Measurements from ENCODE around the gene CCNO.

CCNO gene

GRCh38 chr5:55226027-55226933 is 7.1 kb downstream of the CCNO start:
- Histone ChIP-seq H4K91ac (ENCODE audit: low read length) (no peak overlapping the region), H2BK5ac (ENCODE audit: low read depth, low read length, poor library complexity, severe bottlenecking) (no peak overlapping the region), H2BK12ac (ENCODE audit: low read length in 2 of 2) (no peak overlapping the region), H3K79me1 (replicated peaks; ENCODE audit: low read length, poor library complexity, severe bottlenecking) (no peaks in the 10 kb centered on the region), H3K27me3 (ENCODE audit: control insufficient read depth in 1 of 2, insufficient read depth in 1 of 2, low read length in 2 of 2) (peaks cover 96 to 98% of the 10 kb centered on the region in 2 experiments), H4K8ac (ENCODE audit: low read length) (no peak overlapping the region), H2AK5ac (ENCODE audit: low read length, severe bottlenecking) (no peak overlapping the region), H3K4ac (ENCODE audit: low read depth in 1 of 2, low read length in 2 of 2) (no peak overlapping the region), H2AFZ (ENCODE audit: low read depth, low read length) (no peak overlapping the region), H2BK120ac (ENCODE audit: low read depth, low read length) (no peak overlapping the region), H3K9ac (ENCODE audit: low read length) (no peak overlapping the region), H3K9me3 (ENCODE audit: control insufficient read depth, low read length) (no peaks in the 10 kb centered on the region), H2BK15ac (ENCODE audit: low read depth, poor library complexity, severe bottlenecking) (no peak overlapping the region), H3K4me3 (ENCODE audit: insufficient read depth in 1 of 2, low read depth in 1 of 2, low read length in 2 of 2) (peak overlapping the region; percentile 32 to 46), H3K4me1 (ENCODE audit: control insufficient read depth, insufficient read depth, low read depth, low read length) (peaks cover 24% of the 10 kb centered on the region), H3K14ac (ENCODE audit: low read length in 2 of 2) (peak overlapping the region in 1 of 2 experiments; percentile 18), H3K36me3 (ENCODE audit: control insufficient read depth in 1 of 2, insufficient read depth in 2 of 2, low read depth in 1 of 2, low read length in 2 of 2) (no peaks in the 10 kb centered on the region), H3K4me2 (ENCODE audit: low read length, poor library complexity, severe bottlenecking) (peak overlapping the region; percentile 73), H3K23ac (ENCODE audit: low read length in 2 of 2) (peak overlapping the region in 1 of 2 experiments; percentile 27), H3K18ac (ENCODE audit: low read depth in 1 of 2, low read length in 2 of 2) (no peak overlapping the region), H3K27ac (ENCODE audit: low read length, poor library complexity, severe bottlenecking) (no peak overlapping the region)
- WGBS, result 6% methylated on average over 53 of the region's 54 CpGs
- peak; percentile 34 for DNase-seq

DNA sequence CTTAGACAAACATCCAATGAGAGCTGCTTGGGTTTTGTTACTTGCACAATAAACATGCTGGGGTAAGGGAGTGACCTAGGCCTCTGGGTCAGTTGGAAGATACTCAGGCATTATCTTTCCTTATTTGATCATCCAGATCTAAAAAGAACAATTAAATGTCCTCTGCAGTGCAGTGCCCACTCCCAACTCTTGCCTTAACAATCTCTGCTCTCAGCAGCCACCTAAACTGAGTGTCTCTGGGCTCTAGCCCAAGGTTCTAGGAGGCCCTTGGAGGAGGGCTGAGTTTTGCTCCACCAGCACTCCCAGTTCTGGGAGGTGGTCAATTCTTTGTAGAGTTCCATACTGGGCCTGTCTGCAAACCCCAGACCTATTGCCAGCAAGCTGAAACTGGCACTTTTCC is 8.1 kb downstream of the CCNO start:
- Histone ChIP-seq H3K27ac (ENCODE audit: low read length, poor library complexity, severe bottlenecking) (no peak overlapping the region), H2BK120ac (ENCODE audit: low read depth, low read length) (no peak overlapping the region), H2AFZ (ENCODE audit: low read depth, low read length) (no peak overlapping the region), H4K8ac (ENCODE audit: low read length) (no peak overlapping the region), H3K36me3 (ENCODE audit: control insufficient read depth in 1 of 2, insufficient read depth in 2 of 2, low read depth in 1 of 2, low read length in 2 of 2) (peaks cover 0 to under 1% of the 10 kb centered on the region in 2 experiments), H3K4me2 (ENCODE audit: low read length, poor library complexity, severe bottlenecking) (no peak overlapping the region), H2AK5ac (ENCODE audit: low read length, severe bottlenecking) (no peak overlapping the region), H2BK12ac (ENCODE audit: low read length in 2 of 2) (no peak overlapping the region), H3K4me1 (ENCODE audit: control insufficient read depth, insufficient read depth, low read depth, low read length) (peaks cover 29% of the 10 kb centered on the region), H2BK5ac (ENCODE audit: low read depth, low read length, poor library complexity, severe bottlenecking) (no peak overlapping the region), H3K4me3 (ENCODE audit: insufficient read depth in 1 of 2, low read depth in 1 of 2, low read length in 2 of 2) (no peak overlapping the region), H3K27me3 (ENCODE audit: control insufficient read depth in 1 of 2, insufficient read depth in 1 of 2, low read length in 2 of 2) (peaks cover 96 to 98% of the 10 kb centered on the region in 2 experiments), H3K79me1 (replicated peaks; ENCODE audit: low read length, poor library complexity, severe bottlenecking) (no peaks in the 10 kb centered on the region), H3K9ac (ENCODE audit: low read length) (no peak overlapping the region), H2BK15ac (ENCODE audit: low read depth, poor library complexity, severe bottlenecking) (no peak overlapping the region), H3K18ac (ENCODE audit: low read depth in 1 of 2, low read length in 2 of 2) (no peak overlapping the region), H3K4ac (ENCODE audit: low read depth in 1 of 2, low read length in 2 of 2) (no peak overlapping the region), H3K23ac (ENCODE audit: low read length in 2 of 2) (no peak overlapping the region), H3K9me3 (ENCODE audit: control insufficient read depth, low read length) (no peaks in the 10 kb centered on the region), H4K91ac (ENCODE audit: low read length) (no peak overlapping the region), H3K14ac (ENCODE audit: low read length in 2 of 2) (no peak overlapping the region)
- DNase-seq, result no peak

- Histone ChIP-seq H3K9ac (ENCODE audit: low read length) (no peak overlapping the region), H2BK5ac (ENCODE audit: low read depth, low read length, poor library complexity, severe bottlenecking) (no peak overlapping the region), H3K23ac (ENCODE audit: low read length in 2 of 2) (no peak overlapping the region), H3K4me3 (ENCODE audit: insufficient read depth in 1 of 2, low read depth in 1 of 2, low read length in 2 of 2) (peak overlapping the region in 1 of 2 experiments; percentile 24), H2BK12ac (ENCODE audit: low read length in 2 of 2) (no peak overlapping the region), H3K9me3 (ENCODE audit: control insufficient read depth, low read length) (no peaks in the 10 kb centered on the region), H3K79me1 (replicated peaks; ENCODE audit: low read length, poor library complexity, severe bottlenecking) (no peaks in the 10 kb centered on the region), H3K36me3 (ENCODE audit: control insufficient read depth in 1 of 2, insufficient read depth in 2 of 2, low read depth in 1 of 2, low read length in 2 of 2) (peaks cover 0 to 3% of the 10 kb centered on the region in 2 experiments), H2BK120ac (ENCODE audit: low read depth, low read length) (no peak overlapping the region), H3K14ac (ENCODE audit: low read length in 2 of 2) (no peak overlapping the region), H3K18ac (ENCODE audit: low read depth in 1 of 2, low read length in 2 of 2) (no peak overlapping the region), H3K27me3 (ENCODE audit: control insufficient read depth in 1 of 2, insufficient read depth in 1 of 2, low read length in 2 of 2) (peaks cover 92 to 99% of the 10 kb centered on the region in 2 experiments), H3K27ac (ENCODE audit: low read length, poor library complexity, severe bottlenecking) (no peak overlapping the region), H3K4me2 (ENCODE audit: low read length, poor library complexity, severe bottlenecking) (peak overlapping the region; percentile 62), H2AFZ (ENCODE audit: low read depth, low read length) (no peak overlapping the region), H4K91ac (ENCODE audit: low read length) (no peak overlapping the region), H2AK5ac (ENCODE audit: low read length, severe bottlenecking) (no peak overlapping the region), H3K4ac (ENCODE audit: low read depth in 1 of 2, low read length in 2 of 2) (no peak overlapping the region), H4K8ac (ENCODE audit: low read length) (no peak overlapping the region), H3K4me1 (ENCODE audit: control insufficient read depth, insufficient read depth, low read depth, low read length) (peaks cover 31% of the 10 kb centered on the region), H2BK15ac (ENCODE audit: low read depth, poor library complexity, severe bottlenecking) (no peak overlapping the region)
- WGBS, result 36% methylated on average over 6 of the region's 7 CpGs
- DNase-seq, result no peak
Observed at GRCh38 chr5:55223812-55224240, 9.6 kb downstream of the CCNO start.

DNA sequence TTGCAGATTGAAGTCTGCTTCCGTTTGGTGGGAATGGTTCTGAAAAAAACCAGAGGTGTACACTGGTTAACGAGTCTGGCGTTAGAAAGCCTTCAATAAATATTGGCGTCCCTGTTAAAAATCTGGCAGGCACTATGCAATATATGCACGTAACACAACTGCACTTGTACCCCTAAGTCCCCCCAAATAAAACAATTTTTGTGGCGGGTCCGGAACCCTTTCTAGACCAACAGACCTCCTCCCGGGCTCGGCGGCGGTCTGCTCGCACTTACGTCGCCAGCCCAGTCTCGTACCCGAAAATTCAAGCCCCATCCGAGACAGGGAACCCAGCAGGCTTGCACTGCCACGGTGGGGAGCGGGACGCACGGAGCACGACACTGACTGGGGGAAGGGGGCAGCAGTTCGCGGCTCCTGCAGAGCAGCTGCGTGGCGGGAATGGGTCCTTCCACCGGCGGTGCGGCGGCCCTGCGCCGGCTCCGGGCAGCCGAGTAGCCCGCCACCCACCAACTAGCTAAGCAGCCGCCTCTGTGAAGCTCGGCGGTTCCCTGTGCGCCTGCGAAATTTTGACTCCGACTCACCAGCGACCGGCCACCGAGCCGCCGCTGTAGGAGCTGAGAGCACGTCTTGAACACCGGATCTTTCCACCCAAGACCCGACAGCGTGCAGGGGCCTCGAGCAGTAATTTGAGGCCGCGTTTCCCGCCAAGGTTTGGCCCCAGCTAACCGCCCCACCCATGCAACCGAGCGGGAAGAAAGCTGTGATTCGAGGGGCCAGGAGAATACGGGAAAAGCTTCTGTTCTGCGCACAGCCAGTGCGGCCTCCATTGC is 10.2 kb downstream of the CCNO start:
- Histone ChIP-seq H3K4ac (ENCODE audit: low read depth in 1 of 2, low read length in 2 of 2) (no peak overlapping the region), H3K36me3 (ENCODE audit: control insufficient read depth in 1 of 2, insufficient read depth in 2 of 2, low read depth in 1 of 2, low read length in 2 of 2) (peaks cover 0 to 3% of the 10 kb centered on the region in 2 experiments), H2BK5ac (ENCODE audit: low read depth, low read length, poor library complexity, severe bottlenecking) (no peak overlapping the region), H3K4me3 (ENCODE audit: insufficient read depth in 1 of 2, low read depth in 1 of 2, low read length in 2 of 2) (peak overlapping the region; percentile 24 to 32), H2AK5ac (ENCODE audit: low read length, severe bottlenecking) (no peak overlapping the region), H2BK12ac (ENCODE audit: low read length in 2 of 2) (no peak overlapping the region), H2BK120ac (ENCODE audit: low read depth, low read length) (no peak overlapping the region), H3K9me3 (ENCODE audit: control insufficient read depth, low read length) (no peaks in the 10 kb centered on the region), H3K18ac (ENCODE audit: low read depth in 1 of 2, low read length in 2 of 2) (no peak overlapping the region), H3K9ac (ENCODE audit: low read length) (no peak overlapping the region), H3K27me3 (ENCODE audit: control insufficient read depth in 1 of 2, insufficient read depth in 1 of 2, low read length in 2 of 2) (peaks cover 86 to 99% of the 10 kb centered on the region in 2 experiments), H2AFZ (ENCODE audit: low read depth, low read length) (peak overlapping the region; percentile 43), H3K14ac (ENCODE audit: low read length in 2 of 2) (peak overlapping the region in 1 of 2 experiments; percentile 26), H3K4me2 (ENCODE audit: low read length, poor library complexity, severe bottlenecking) (peak overlapping the region; percentile 62), H3K23ac (ENCODE audit: low read length in 2 of 2) (peak overlapping the region in 1 of 2 experiments; percentile 88), H3K4me1 (ENCODE audit: control insufficient read depth, insufficient read depth, low read depth, low read length) (peaks cover 31% of the 10 kb centered on the region), H3K27ac (ENCODE audit: low read length, poor library complexity, severe bottlenecking) (no peak overlapping the region), H2BK15ac (ENCODE audit: low read depth, poor library complexity, severe bottlenecking) (no peak overlapping the region), H3K79me1 (replicated peaks; ENCODE audit: low read length, poor library complexity, severe bottlenecking) (no peaks in the 10 kb centered on the region), H4K8ac (ENCODE audit: low read length) (no peak overlapping the region), H4K91ac (ENCODE audit: low read length) (no peak overlapping the region)
- peak; percentile 23 for DNase-seq
- WGBS, result 4% methylated on average over 57 of the region's 61 CpGs
